Panc1 (cell line): ENCODE measurements around the gene ATP4A.

Source experiments
- POLR2AphosphoS5 ChIP-seq: IDR thresholded peaks from 2 replicates; pipeline ENCODE4 v1.6.1; 2012; ENCODE audit warnings: mild to moderate bottlenecking, low read depth, low read length, moderate library complexity
- REST ChIP-seq, 2 experiments: IDR thresholded peaks; 2 replicates each; pipeline ENCODE4 v1.6.1; 2011 to 2012; ENCODE audit warnings: low read depth in 2 of 2, control low read depth in 1 of 2, low read length in 1 of 2, mild to moderate bottlenecking in 1 of 2, moderate library complexity in 1 of 2; ENCODE audit not compliant: insufficient read depth in 1 of 2
- SIN3A ChIP-seq: IDR thresholded peaks from 2 replicates; pipeline ENCODE4 v1.6.1; 2012; ENCODE audit warnings: low read depth, mild to moderate bottlenecking, low read length, moderate library complexity, borderline replicate concordance; ENCODE audit not compliant: insufficient read depth
- TCF7L2 ChIP-seq: IDR thresholded peaks from 2 replicates; pipeline ENCODE4 v1.6.1; 2011; ENCODE audit warnings: mild to moderate bottlenecking, low read depth, low read length, inconsistent platforms
- TF ChIP-seq, protein P1 (sequence below): fragments of 450-650 bp; IDR thresholded peaks from 2 replicates; pipeline ENCODE4 v1.5.1; 2017; ENCODE audit warnings: mild to moderate bottlenecking

DNA sequence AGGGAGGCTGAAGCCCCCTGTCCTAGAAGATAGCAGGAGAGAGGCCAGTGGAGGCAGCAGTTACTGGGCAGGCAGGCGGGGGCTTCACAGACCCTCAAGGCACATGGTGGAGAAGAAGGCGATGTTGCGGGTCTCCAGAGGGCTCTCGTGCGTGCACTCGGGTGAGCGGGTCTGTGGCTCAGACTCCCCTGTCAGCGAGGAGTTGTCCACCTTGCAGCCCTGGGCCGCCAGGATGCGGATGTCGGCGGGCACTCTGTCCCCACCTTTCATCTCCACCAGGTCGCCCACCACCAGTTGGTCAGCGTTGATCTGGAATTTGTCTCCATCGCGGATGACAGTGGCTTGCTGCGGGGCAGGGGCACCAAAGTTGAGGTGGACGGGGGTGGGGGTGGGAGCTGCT is 3.2 kb downstream of the ATP4A start:
- TF ChIP-seq, protein P1, sequence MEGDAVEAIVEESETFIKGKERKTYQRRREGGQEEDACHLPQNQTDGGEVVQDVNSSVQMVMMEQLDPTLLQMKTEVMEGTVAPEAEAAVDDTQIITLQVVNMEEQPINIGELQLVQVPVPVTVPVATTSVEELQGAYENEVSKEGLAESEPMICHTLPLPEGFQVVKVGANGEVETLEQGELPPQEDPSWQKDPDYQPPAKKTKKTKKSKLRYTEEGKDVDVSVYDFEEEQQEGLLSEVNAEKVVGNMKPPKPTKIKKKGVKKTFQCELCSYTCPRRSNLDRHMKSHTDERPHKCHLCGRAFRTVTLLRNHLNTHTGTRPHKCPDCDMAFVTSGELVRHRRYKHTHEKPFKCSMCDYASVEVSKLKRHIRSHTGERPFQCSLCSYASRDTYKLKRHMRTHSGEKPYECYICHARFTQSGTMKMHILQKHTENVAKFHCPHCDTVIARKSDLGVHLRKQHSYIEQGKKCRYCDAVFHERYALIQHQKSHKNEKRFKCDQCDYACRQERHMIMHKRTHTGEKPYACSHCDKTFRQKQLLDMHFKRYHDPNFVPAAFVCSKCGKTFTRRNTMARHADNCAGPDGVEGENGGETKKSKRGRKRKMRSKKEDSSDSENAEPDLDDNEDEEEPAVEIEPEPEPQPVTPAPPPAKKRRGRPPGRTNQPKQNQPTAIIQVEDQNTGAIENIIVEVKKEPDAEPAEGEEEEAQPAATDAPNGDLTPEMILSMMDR, result no peak
- TF ChIP-seq REST (IDR thresholded peaks at IDR 0.05; ENCODE audit: insufficient read depth in 1 of 2, low read depth in 2 of 2, low read length in 1 of 2), result no peak
- no peak for TF ChIP-seq SIN3A
- no peak for TF ChIP-seq TCF7L2
- no peak for TF ChIP-seq POLR2AphosphoS5
